ENCODE measurements around the gene TEK. TPM values are rescaled to one million over a fixed set of nuclear protein-coding genes. Genes with fewer than 3 reads are reported as not detected.

Gene TEK
- total RNA-seq, 3 donors from 2014 or later (not counting 1 experiment from before 2014, with no cell fraction given) = not detected

- Histone ChIP-seq H3K27me3 (ENCODE audit: control insufficient read depth, insufficient read depth, low read length) (peaks cover 2% of the 10 kb centered on the region), H3K4me3 (ENCODE audit: low read length) (no peak overlapping the region), H3K9me3 (ENCODE audit: control insufficient read depth, insufficient read depth, low read length) (no peaks in the 10 kb centered on the region), H3K27ac (ENCODE audit: low read length) (no peak overlapping the region), H3K4me1 (ENCODE audit: control insufficient read depth, insufficient read depth, low read length) (no peaks in the 10 kb centered on the region), H3K36me3 (ENCODE audit: control insufficient read depth, insufficient read depth, low read length) (no peaks in the 10 kb centered on the region)
- Mint-ChIP-seq H3K9me3 (no peaks in the 10 kb centered on the region), H3K27ac (no peak overlapping the region), H3K4me3 (no peak overlapping the region), H3K36me3 (no peaks in the 10 kb centered on the region), H3K27me3 (ENCODE audit: low read depth in 2 of 2) (no peaks in the 10 kb centered on the region), H3K4me1 (no peaks in the 10 kb centered on the region)
- no peak for TF ChIP-seq CTCF (IDR thresholded peaks at IDR 0.05)
- no peak for ATAC-seq
- 84% methylated on average over 4 of the region's 4 CpGs for WGBS (ENCODE audit: insufficient coverage)
- intact Hi-C loops (cut with micrococcal nuclease) = no loop called here
- DNase-seq = no peak
These were observed 24.8 kb downstream of the TEK start for GRCh38 chr9:27133817-27134216.

GRCh38 chr9:27142299-27142930 lies 33.4 kb downstream of the TEK start:
- Histone ChIP-seq H3K27ac (ENCODE audit: low read length) (no peak overlapping the region), H3K4me3 (ENCODE audit: low read length) (no peak overlapping the region), H3K36me3 (ENCODE audit: control insufficient read depth, insufficient read depth, low read length) (no peaks in the 10 kb centered on the region), H3K4me1 (ENCODE audit: control insufficient read depth, insufficient read depth, low read length) (no peaks in the 10 kb centered on the region), H3K9me3 (ENCODE audit: control insufficient read depth, insufficient read depth, low read length) (no peaks in the 10 kb centered on the region), H3K27me3 (ENCODE audit: control insufficient read depth, insufficient read depth, low read length) (no peaks in the 10 kb centered on the region)
- ATAC-seq (no peak), DNase-seq (no peak)
- Mint-ChIP-seq H3K27ac (no peak overlapping the region), H3K9me3 (peaks cover 0 to 9% of the 10 kb centered on the region in 2 donors), H3K4me1 (no peaks in the 10 kb centered on the region), H3K36me3 (no peaks in the 10 kb centered on the region), H3K27me3 (ENCODE audit: low read depth in 2 of 2) (no peaks in the 10 kb centered on the region), H3K4me3 (no peak overlapping the region)
- WGBS (ENCODE audit: insufficient coverage) = 81% methylated on average over 7 of the region's 7 CpGs
- intact Hi-C loops (cut with micrococcal nuclease) = no loop called here
- TF ChIP-seq CTCF (IDR thresholded peaks at IDR 0.05) = no peak

GRCh38 chr9:27145143-27145542 lies 36.1 kb downstream of the TEK start:
- Mint-ChIP-seq H3K27ac (no peak overlapping the region), H3K36me3 (no peaks in the 10 kb centered on the region), H3K4me3 (no peak overlapping the region), H3K27me3 (ENCODE audit: low read depth in 2 of 2) (no peaks in the 10 kb centered on the region), H3K4me1 (no peaks in the 10 kb centered on the region), H3K9me3 (peaks cover 0 to 6% of the 10 kb centered on the region in 2 donors)
- Histone ChIP-seq H3K27ac (ENCODE audit: low read length) (no peak overlapping the region), H3K4me1 (ENCODE audit: control insufficient read depth, insufficient read depth, low read length) (no peaks in the 10 kb centered on the region), H3K36me3 (ENCODE audit: control insufficient read depth, insufficient read depth, low read length) (no peaks in the 10 kb centered on the region), H3K9me3 (ENCODE audit: control insufficient read depth, insufficient read depth, low read length) (no peaks in the 10 kb centered on the region), H3K4me3 (ENCODE audit: low read length) (no peak overlapping the region), H3K27me3 (ENCODE audit: control insufficient read depth, insufficient read depth, low read length) (no peaks in the 10 kb centered on the region)
- intact Hi-C loops (cut with micrococcal nuclease) = no loop called here
- ATAC-seq (no peak), DNase-seq (no peak)
- no peak for TF ChIP-seq CTCF (IDR thresholded peaks at IDR 0.05)
- 51% methylated on average over 3 of the region's 3 CpGs for WGBS (ENCODE audit: insufficient coverage)

GRCh38 chr9:27149651-27150050 lies 40.6 kb downstream of the TEK start:
- Histone ChIP-seq H3K27me3 (ENCODE audit: control insufficient read depth, insufficient read depth, low read length) (no peaks in the 10 kb centered on the region), H3K36me3 (ENCODE audit: control insufficient read depth, insufficient read depth, low read length) (no peaks in the 10 kb centered on the region), H3K4me1 (ENCODE audit: control insufficient read depth, insufficient read depth, low read length) (no peaks in the 10 kb centered on the region), H3K9me3 (ENCODE audit: control insufficient read depth, insufficient read depth, low read length) (no peaks in the 10 kb centered on the region), H3K27ac (ENCODE audit: low read length) (no peak overlapping the region), H3K4me3 (ENCODE audit: low read length) (no peak overlapping the region)
- no peaks in the 10 kb centered on the region for H3K36me3 Mint-ChIP-seq
- peaks cover 0 to 3% of the 10 kb centered on the region in 2 donors for H3K9me3 Mint-ChIP-seq
- ATAC-seq (no peak), DNase-seq (no peak)
- no peak for TF ChIP-seq CTCF (IDR thresholded peaks at IDR 0.05)
- 93% methylated on average over 2 of the region's 2 CpGs for WGBS (ENCODE audit: insufficient coverage)
- H3K27ac Mint-ChIP-seq = no peak overlapping the region
- intact Hi-C loops (cut with micrococcal nuclease) = no loop called here
- H3K4me1 Mint-ChIP-seq = no peaks in the 10 kb centered on the region
- no peak overlapping the region for H3K4me3 Mint-ChIP-seq
- H3K27me3 Mint-ChIP-seq (ENCODE audit: low read depth in 2 of 2) = no peaks in the 10 kb centered on the region

Measured in natural killer cell (primary cell).